T-helper 22 cell (primary cell): Measurements from ENCODE around the gene POMT2.
"Not testable (repeated sequence)": the region's sequence is repeated elsewhere in the genome, so short reads cannot be mapped to it uniquely, and the experiment has no call there.

Experiments
- DNase-seq: peaks from one replicate; pipeline ENCODE4 v3.0.0-alpha.2; 2020; ENCODE audit warnings: low read depth

Gene POMT2, protein sequence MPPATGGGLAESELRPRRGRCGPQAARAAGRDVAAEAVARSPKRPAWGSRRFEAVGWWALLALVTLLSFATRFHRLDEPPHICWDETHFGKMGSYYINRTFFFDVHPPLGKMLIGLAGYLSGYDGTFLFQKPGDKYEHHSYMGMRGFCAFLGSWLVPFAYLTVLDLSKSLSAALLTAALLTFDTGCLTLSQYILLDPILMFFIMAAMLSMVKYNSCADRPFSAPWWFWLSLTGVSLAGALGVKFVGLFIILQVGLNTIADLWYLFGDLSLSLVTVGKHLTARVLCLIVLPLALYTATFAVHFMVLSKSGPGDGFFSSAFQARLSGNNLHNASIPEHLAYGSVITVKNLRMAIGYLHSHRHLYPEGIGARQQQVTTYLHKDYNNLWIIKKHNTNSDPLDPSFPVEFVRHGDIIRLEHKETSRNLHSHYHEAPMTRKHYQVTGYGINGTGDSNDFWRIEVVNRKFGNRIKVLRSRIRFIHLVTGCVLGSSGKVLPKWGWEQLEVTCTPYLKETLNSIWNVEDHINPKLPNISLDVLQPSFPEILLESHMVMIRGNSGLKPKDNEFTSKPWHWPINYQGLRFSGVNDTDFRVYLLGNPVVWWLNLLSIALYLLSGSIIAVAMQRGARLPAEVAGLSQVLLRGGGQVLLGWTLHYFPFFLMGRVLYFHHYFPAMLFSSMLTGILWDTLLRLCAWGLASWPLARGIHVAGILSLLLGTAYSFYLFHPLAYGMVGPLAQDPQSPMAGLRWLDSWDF

DNA sequence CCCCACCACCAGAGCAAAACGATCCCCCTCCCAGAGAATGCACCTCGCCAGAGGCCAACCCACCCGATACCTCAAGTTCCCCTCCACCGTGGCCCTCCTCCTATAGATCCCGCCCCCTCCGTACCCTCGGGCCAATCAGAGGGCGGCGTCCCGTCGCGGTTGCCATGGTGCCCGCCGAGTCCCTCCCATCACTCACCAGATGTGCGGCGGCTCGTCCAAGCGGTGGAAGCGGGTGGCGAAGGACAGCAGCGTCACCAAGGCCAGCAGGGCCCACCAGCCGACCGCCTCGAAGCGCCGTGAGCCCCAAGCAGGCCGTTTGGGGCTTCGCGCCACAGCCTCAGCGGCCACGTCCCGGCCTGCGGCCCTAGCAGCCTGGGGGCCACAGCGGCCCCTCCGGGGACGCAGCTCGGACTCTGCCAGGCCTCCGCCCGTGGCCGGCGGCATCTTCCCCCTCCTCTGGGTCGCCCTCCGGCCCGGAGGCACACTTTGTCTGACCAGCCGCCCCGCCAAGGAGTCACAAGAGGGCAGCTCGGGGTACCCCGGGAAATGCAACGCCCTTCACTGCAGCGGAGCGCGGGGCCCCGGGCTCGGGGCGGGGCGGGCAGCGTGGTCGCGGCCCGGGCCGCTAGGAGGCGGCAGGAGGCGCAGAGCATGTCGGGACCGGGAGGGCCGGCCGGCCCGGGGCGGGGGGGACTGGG, at the start of gene POMT2:
TSS of gene POMT2 (minus strand) at position 646 of the 698 bp plus-strand sequence. CDS start at position 444, 202 bp downstream.
- peak; percentile 87 for DNase-seq

DNA sequence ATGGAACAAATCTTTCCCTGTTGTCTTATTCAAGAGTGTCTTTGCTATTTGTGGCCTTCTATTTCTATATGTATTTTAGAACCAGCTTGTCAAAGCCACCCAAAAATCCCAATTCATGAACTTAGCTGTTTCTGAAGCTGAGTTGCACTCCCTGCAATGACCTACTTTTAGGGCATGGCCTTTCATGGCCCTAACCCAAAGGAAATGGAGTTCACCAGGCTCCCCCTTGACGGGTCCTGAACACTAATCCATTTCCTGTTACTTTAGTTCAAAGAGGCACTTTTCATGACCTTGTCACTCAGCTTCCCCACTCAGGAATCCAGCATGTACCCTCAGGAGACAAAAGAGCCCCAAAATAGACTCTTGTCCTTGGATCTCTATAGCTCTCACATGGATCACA, 48.6 kb upstream of the POMT2 start:
- DNase-seq: peak; percentile 4

GRCh38 chr14:77364146-77364545, 43.5 kb upstream of the POMT2 start:
- DNase-seq: no peak

DNA sequence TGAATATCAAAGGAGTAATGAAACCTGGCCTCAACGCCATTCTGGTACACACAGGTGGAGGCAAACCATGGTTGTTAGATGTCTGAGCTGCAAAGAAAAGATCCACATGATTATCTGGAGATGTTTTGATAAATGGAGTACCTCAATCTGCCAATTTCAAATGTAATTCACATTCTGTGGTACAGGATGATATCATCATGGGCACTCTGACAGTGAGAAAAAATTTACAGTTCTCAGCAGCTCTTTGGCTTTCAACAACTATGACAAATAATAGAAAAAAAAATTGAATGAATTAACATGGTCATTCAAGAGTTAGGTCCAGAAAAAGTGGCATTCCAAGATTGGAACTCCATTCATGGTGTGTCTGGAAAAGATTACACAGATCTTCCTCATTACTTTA, 38.9 kb upstream of the POMT2 start:
- no peak for DNase-seq

DNA sequence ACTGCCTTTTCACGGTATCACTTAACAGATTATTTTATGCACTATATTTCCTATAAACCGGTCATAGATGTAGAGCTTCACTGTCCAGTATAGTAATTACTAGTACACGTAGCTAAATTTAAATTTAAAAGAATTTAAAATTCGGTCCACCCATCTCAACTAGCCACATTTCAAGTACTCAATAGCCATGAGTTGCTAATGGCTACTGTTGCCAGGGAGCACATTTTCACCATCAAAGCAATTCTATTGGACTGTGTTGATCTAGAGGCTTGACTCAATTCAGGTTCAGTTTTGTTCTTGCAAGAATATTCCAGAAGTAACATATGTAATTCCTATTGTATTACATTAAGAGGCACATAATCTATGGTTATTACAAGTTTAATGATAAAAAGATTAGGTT, 36.2 kb upstream of the POMT2 start:
- DNase-seq: no peak

GRCh38 chr14:77355811-77356210, 35.1 kb upstream of the POMT2 start:
- DNase-seq: no peak

DNA sequence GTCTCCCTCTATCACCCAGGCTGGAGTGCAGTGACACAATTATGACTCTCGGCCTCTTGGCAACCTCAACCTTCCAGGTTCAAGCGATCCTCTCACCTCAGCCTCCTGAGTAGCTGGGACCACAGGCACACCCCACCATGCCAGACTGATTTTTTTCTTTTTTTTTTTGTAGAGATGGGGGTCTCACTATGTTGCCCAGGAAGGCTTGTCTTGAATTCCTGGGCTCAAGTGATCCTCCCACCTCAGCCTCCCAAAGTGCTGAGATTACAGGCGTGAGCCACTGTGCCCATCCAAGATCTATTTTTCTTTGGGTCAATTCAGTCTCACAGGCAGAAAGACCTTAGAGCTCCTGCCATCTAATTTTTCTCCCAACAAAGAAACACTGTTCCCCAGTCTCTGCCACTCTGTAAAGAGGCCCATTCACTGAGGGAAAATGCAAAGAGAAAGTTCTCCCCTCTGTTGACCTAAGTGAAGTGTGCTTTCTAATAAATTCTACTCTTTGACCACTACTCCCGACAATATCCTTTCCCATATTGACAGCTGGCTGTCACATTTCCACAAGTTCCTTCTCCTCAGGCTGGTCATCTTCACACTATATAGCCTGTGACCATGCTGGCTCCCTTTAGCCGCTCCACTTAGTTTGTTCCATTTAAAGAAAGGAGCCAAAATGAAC, 32.9 kb upstream of the POMT2 start:
- DNase-seq: no peak

DNA sequence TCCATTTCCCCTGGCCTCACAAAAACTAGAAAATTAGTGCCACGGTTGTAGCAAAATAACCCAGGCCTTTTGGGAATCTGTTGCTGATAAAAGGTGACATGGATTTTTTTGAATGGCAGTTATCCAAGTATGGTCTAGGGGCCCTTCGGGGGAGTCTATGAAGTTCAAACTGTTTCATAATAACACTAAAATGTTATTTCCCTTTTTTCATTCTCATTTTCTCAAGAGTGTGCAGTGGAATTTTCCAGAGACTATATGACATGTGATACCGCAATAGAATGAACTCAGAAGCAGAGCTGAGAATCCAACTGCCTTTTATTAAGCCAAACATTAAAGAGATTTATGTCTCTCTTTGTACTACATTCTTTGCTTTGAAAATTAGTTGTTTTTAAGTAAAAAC, 27.1 kb upstream of the POMT2 start:
- no peak for DNase-seq

DNA sequence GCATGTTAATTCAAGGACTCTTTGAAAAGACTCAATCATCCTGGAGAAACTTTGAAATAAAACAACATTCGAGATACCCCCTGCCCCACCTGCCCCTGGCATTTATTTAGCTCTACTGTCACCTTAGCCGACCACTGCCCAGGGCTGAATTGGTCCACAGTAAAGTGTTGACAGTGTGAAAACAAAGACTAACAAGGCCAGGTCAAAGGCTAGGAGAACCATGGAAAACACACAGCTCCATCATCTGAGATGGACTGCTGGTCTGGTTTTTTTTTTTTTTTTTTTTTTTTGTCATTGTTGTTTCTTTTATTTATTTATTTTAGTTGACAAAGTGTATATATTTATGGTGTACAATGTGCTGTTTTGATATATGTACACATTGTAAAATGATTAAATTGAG, 25.8 kb upstream of the POMT2 start:
- no peak for DNase-seq

- DNase-seq: no peak
Measured at GRCh38 chr14:77344377-77344996, 23.8 kb upstream of the POMT2 start.

- no peak for DNase-seq
Measured at GRCh38 chr14:77343662-77344061, 23.0 kb upstream of the POMT2 start.

DNA sequence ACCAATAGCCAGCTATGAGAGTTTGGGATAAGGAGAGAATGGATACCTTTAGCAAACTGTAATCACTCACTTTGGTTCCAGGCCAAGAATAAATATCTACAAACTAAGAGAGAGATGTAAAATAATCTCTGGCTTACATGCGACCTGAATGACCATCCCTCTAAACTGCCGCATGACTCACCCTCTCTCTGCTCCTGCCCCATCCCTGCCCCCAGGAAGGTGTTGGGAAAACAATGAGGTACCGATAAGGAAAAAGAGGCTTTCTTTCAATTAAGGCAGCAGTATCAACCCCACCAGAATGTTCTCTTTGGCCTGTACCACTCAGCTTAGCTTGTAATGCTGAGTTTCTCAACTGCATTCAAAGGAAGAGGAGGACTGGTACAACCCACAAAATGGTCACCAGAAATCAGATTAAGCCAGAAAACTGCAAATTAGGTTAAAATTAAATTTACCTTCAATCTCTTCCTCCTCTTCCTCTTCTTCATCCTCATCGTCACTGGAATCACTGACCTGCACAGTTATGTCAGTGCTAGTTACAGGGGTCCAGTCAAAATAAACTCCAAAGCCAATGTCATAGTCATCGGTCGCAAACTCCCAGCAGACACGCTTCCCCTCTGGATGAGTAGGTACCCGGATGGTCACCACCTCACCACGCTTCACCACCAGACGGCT, 22.2 kb upstream of the POMT2 start:
- no peak for DNase-seq

GRCh38 chr14:77340389-77340788, 19.7 kb upstream of the POMT2 start:
- DNase-seq: no peak

- no peak for DNase-seq
Measured at GRCh38 chr14:77339407-77339806, 18.7 kb upstream of the POMT2 start.

DNA sequence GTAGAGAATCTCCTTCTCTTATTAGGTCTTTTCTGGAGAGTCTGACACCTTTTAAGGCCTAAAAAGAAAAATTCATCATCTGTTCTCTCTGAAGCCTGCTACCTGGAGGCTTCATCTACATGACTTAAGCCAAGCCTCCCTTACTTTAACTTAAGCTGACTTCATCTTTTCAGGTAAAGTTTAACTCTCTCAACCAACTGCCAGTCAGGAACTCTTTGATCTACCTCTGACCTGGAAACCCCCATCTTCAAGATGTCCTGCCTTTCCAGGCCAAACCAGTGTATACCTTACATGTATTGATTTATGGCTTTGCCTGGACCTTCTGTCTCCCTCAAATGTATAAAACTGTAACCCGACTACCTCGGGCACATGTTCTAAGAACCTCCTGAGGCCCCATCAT, 17.6 kb upstream of the POMT2 start:
- no peak for DNase-seq

- DNase-seq: no peak
Measured at GRCh38 chr14:77337880-77338279, 17.2 kb upstream of the POMT2 start.

DNA sequence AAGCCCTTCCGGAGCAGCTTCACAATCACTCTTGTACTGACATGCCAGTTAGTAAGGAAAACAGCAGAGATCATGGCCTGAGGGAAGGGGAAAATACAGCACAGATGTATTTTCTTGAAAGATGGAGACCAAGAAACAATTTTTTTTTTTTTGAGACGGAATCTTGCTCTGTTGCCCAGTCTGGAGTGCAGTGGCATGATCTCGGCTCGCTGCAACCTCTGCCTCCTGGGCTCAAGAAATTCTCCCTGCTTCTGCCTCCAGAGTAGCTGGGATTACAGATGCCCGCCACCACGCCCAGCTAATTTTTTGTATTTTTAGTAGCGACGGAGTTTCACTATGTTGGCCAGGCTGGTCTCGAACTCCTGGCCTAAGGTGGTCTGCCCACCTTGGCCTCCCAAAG, 16.6 kb upstream of the POMT2 start:
- DNase-seq: not testable (repeated sequence)

GRCh38 chr14:77335576-77335975, 14.9 kb upstream of the POMT2 start:
- no peak for DNase-seq

- DNase-seq: no peak
Measured at GRCh38 chr14:77329872-77330271, 9.2 kb upstream of the POMT2 start.

DNA sequence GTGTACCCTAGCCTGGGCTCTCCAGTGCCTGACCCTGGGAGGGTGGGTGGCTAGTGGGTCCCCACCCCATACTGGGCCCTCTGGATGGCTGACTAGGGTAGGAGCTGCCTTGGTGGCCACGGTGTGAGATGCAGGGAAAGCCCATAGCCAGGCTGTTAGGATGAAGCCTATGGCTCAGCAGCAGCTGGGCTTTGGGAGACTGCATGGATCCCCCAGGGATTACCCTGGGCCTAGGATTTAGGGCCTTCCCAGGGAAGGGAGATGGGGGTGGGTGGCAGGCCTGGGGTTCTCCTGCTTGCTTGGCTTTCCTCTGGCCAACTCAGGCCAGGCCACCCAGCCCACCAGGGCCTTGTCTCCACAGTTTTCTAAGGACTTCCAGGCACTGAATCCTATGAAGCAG, 6.4 kb upstream of the POMT2 start:
- DNase-seq: no peak

DNA sequence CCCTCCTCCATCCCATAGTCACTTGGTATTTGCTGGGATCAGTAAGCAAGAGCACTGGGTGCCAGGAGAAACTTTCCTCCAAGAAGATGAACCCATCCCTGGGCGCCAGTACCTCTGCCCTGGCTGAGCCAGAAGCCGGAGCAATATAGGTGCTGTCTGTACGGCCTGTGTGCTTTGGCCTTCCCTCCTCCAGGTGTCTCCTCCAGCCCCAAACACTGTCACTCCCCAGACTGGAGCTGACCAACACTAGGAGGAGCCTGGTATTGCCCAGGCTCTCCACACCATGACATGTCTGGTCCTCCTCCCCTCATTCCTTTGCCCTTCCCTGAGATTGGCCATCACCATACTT, 5.0 kb upstream of the POMT2 start:
- no peak for DNase-seq
